Uterus (tissue), 2 donors: Measurements from ENCODE around the gene KIF2A.

Experiments
- POLR2A ChIP-seq, 2 donors: fragments of 450-650 bp; IDR thresholded peaks; one replicate each; pipeline ENCODE4 v1.6.1; 2016; ENCODE audit warnings: antibody characterized with exemption in 2 of 2, mild to moderate bottlenecking in 1 of 2, moderate library complexity in 1 of 2
- TF ChIP-seq, protein P1 (sequence below), 4 experiments: fragments of 200-600 bp in 2 of 4; fragments of 450-650 bp in 2 of 4; sonication (generic) in 2 of 4; IDR thresholded peaks; one replicate each; pipeline ENCODE4 v1.5.1; 2016 to 2019; ENCODE audit warnings: antibody characterized with exemption in 4 of 4, mild to moderate bottlenecking in 2 of 4, moderate library complexity in 1 of 4

DNA sequence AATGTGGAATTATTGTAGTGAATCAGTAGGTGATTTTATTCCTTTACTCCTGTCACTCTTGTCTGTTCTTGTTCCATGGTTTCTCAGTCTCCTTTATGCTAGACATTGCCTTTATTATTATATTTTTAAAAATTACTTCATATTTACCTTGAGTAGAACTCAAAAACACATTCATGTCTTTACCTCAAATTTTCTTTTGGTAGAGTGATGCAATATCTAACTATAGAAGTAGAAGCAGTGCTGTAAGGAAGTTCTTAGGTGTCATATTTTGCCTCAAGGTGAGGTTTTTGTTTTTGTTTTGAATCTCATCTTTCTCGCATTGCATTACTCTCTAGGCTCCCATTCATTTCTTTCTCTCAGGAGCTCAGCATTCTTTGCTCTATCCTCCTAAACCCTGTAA is 118.8 kb downstream of the KIF2A start:
- TF ChIP-seq, protein P1, sequence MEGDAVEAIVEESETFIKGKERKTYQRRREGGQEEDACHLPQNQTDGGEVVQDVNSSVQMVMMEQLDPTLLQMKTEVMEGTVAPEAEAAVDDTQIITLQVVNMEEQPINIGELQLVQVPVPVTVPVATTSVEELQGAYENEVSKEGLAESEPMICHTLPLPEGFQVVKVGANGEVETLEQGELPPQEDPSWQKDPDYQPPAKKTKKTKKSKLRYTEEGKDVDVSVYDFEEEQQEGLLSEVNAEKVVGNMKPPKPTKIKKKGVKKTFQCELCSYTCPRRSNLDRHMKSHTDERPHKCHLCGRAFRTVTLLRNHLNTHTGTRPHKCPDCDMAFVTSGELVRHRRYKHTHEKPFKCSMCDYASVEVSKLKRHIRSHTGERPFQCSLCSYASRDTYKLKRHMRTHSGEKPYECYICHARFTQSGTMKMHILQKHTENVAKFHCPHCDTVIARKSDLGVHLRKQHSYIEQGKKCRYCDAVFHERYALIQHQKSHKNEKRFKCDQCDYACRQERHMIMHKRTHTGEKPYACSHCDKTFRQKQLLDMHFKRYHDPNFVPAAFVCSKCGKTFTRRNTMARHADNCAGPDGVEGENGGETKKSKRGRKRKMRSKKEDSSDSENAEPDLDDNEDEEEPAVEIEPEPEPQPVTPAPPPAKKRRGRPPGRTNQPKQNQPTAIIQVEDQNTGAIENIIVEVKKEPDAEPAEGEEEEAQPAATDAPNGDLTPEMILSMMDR (IDR thresholded peaks at IDR 0.05): no peak
- TF ChIP-seq POLR2A (IDR thresholded peaks at IDR 0.05): no peak
